ENCODE data around the gene RAP1B.

The RAP1B gene

DNA sequence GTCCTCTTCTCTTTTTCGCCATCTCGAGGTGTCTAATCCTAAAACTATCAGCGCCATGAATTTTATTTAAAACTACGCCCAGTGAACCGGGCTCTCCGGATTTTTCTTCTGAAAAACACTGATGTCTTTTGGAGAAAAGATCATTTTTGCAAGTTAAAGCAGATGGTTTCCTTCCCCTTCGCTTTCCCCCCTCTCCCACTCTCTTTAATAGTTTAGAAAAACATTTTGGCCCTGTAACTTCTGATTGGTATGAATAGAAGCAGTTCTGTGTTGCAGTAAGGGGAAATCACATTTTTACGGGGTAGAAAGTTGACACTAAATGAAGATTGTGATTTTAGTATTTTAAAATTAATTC is 1.1 kb downstream of the RAP1B start:
- no peak for DNase-seq (ENCODE audit: low read depth in 2 of 2)

DNA sequence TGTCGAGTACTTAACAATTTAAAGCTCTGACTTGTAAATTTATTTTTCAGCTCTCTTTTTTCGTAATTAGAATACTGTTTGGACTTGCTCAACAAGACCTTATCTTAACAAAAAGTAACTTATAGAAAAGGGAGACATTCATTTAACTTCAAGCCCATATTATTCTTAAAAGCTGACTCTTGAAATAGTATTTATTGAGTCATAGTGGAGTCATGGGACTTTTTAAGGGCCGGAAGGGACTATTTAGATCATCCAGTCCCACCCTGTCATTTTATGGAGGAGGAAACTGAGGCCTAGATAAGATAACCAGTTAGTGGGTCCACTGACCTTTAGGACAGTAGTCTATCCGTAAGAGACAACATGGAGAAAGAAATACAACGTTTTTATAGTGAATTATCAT is 1.5 kb downstream of the RAP1B start:
- DNase-seq (ENCODE audit: low read depth in 2 of 2): no peak

DNA sequence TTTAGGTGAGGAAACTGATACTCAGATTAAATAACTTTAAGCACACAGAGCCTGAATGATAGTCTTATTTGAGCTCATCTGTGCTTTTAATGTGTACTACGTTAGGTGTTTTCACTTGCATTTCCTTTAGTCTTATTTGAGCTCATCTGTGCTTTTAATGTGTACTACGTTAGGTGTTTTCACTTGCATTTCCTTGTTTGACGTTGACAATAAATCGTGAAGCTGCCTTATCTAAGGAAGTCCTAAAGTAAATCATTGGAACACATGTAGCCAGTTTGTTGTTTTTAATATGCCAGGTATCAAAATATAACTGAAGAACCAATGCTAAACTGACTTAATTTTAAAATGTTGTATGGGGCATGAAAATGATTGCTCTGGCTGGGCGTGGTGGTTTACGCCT is 2.0 kb downstream of the RAP1B start:
- no peak for DNase-seq (ENCODE audit: low read depth in 2 of 2)

DNA sequence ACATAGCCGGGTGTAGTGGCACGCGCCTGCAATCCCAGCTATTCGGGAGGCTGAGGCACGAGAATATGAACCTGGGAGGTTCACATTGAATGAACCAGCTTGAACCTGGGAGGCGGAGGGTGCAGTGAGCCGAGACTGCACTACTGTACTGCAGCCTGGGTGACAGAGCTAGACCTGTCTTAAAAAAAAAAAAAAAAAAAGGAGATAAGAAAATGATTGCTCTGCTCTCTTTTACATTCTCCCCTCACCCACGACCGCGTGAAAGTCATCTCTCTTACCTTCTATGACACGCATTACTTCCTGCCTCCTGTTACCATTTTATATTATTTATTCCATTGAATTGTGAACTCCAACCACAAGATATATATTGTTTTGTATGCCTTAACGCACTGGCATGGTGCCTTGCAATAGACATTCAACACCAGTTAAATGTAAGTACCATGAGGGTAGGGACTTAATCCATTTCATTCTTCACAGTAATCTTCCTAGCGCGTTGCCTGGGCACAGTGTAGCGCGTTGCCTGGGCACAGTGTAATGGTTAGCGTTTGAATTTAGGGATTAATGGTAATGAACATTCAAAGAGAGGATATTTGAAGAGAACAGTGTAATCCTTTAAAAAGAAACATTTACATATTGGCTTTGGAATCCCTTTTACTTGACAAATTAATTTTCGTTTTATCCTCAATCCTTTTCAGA is 2.7 kb downstream of the RAP1B start:
- peak; percentile 25 to 26 for DNase-seq (ENCODE audit: low read depth in 2 of 2)

DNA sequence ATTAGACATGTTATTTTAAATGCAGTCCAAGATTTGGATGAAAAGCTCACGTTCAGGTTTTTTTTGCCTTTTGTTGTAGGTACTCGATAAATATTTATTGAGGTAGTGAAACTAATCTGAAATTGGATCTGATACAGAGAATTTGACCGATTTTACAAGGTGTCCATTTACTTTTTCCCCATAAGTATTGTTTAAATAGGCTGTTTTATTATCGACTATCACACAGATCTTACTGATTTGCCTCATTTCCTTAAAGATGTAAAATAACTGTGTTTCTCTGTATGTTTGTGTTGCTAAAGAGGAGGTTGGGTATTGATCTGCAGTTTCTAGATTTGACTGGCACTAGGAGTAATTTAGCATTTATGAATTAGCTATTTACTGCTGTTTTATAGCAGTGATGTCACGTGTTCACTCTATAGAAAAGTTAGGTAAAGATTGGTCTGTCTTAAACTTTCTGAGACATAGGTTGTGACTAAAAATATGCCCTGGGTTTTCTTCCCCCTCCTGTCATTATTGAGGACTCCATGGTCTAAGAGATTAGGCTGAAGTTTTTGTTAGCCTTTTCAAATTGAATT is 3.5 kb downstream of the RAP1B start:
- no peak for DNase-seq (ENCODE audit: low read depth in 2 of 2)

DNA sequence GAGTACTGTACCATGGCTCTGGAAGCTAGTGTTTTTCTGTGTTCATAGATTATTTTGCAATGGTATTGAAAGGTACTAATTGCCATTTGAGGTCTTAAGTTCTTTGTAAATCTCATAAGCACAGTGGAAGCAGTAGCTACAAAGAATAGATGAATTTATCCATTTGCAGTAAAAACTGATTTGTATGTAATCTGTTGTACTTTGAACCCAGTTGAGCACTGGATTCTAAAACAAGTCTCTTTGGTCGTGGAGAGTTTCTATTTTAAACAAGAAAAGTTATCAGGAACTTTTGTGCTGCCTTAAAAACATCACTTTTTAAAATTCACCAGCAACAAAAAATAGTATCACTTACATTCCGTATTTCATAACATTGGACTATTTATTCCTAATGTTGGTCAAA is 4.1 kb downstream of the RAP1B start:
- no peak for DNase-seq (ENCODE audit: low read depth in 2 of 2)

DNA sequence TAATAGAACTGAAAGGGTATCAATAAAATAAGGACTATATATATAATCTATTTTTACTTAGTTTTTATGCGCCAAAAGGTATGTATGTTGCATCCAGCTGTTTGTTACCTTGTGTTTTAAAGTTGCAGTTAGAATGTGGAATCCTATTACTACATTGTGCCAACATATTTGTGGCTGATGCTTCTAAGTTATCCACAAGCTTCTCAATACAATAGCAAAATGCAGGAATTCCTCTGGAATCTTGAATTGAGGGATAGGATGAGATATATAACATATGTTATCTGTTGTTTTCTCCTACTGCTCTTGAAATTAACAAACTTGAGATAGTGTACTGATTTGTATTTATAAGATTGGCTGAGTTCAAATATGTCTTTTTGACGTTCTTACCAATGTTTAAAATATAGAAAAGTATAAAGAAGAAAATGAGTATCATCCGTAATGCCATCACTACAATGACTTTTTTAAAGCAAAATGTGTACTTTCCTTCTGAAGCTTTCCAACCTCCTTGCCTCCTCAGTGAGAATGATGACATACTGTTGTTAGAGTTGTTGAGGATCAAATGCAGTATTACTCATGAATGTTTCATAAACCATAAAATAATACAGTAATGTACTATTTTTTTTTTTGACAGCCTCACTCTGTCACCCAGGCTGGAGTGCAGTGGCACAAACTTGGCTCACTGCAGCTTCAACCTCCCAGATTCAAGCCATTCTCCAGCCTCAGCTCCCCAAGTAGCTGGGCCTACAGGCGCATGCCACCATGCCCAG is 6.6 kb downstream of the RAP1B start:
- DNase-seq (ENCODE audit: low read depth in 2 of 2): no peak

DNA sequence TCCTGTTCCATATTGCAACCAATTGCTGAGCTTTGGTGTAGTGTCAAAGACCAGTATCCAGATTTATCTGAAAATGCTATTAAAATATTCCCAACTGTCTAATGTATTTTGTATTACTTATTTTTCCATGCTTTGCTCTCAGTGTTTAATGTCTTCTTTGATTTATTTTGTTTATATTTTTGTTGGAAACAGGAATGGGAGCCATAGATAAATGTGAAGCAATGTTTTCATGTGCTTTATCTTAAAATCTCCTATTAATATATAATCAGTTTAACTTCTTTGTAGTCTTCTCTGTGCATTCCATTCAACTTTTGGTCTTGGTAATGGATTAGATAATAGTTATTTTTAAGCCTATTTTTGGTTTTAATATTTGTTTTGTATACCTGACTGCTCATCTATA is 8.8 kb downstream of the RAP1B start:
- no peak for DNase-seq (ENCODE audit: low read depth in 2 of 2)

DNA sequence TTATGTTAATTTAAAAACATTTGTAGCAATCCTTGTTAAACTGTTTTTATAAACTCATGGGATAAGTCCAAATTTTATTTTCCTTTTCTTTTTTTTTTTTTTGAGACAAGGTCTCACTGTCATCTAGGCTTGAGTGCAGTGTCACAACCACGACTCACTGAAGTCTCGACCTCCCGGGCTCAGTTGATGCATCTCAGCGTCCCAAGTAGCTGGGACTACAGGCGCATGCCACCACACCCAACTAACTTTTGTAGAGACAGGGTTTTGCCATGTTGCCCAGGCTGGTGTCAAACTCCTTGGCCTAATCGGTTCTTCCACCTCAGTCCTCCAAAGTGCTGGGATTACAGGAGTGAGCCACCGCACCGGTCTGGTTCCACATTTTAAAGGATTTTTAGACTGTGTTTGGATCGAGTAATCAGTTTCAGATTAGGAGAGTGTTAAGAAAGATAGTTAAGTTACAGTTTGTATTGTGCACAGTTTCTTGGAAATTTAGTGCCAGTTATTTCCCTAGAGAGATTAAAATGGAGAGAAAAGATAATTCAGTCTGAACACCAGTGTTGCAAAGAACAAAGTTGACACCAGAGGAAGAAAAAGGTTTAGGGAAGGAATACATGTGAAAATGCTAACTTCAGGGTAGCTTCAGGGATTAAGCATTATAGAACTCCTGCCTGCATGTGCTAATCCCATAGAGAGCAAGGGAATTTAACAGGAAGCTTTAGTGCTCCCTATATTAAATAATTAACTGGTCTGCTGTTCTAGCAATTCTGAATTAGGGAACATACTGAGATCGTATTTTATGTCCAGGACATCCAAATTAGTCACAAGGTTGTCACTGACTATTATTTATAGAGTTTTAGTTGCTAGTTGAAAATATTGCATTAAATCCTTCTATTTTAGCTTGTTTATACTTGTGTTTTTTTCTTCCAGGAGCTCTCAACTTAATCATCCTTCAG is 10.1 kb downstream of the RAP1B start:
- no peak for DNase-seq (ENCODE audit: low read depth in 2 of 2)

DNA sequence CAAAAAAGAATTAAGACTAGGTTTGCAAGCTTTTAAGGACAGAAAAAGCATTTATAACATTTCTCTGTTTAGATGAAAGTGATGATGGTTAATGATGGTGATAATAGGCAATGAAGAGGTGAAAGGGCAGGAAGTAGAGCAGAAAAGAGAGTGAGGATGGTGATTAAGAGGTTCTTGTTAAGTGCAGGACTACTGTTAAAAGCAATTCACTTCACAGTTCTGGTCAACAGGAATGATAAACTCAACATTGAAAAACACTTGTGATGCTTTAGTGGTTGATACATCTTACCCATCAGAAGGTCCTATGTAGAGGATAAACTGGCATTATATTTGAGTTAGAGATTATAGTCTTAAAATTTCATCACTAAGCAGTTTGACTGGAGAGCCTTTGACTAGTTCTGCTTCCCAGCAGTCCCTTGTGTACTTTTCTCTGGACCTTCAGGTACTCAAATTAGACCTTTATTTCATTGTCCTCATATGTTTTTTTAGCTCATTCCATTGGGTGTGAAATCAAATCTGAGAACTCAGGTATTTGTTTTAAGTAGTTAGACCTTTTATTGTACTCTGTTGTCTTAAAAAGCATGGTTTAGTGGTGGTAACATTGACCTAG is 10.9 kb downstream of the RAP1B start:
- no peak for DNase-seq (ENCODE audit: low read depth in 2 of 2)

DNA sequence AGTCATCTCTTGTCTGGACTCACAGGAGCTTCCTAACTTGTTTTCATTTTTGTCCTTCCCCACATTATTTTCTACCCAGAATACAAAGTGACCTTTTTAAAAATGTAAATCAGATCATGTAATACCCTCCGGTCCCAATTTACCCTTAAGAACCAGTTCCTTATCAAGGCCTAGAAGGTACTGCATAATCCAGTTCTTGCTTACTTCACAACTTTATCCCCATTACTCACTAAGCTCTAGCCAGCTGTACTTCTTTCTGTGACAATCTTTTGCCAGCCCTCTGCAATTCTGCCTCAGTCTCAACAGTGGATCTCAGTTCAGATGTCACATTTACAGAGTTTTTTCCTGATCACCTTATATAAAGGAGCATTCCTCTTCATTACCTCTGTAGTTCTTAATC is 11.6 kb downstream of the RAP1B start:
- no peak for DNase-seq (ENCODE audit: low read depth in 2 of 2)

DNA sequence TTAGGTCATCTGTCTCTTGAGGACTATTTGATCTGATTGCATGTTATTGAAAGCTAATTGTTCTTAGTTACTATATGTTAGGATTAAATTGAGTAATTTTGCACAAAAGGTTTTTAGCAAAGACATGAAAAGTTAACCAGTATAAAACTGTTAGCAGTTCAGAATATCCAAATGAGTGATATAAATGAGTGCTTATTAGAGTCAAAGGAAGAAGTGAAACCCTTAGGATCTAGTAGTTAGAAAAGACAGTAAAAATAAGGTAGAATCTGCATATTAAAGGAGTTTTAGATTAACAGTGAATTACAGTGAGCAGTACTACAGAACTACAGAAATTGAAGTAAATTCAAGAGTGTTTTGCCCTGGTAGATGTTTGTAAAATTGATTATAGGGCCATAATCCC is 12.4 kb downstream of the RAP1B start:
- DNase-seq (ENCODE audit: low read depth in 2 of 2): no peak

DNA sequence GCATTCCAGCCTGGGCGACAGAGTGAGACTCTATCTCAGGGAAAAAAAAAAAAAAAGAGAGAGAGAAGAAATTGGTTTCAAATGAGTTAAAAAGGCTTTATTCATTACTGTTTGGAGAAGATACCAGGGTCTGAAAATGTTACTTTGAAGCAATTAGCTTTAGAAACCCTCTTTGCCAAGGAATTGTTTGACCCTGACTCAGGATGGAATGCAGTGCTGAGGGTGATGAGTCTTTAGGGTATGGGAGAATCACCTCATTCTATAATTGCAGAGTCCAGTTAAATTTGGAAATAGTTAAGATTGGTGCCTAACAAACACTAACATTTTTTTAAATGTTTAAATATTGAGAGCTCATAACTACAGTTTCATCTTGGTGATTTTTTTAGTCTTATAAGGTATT is 13.3 kb downstream of the RAP1B start:
- DNase-seq (ENCODE audit: low read depth in 2 of 2): no peak

DNA sequence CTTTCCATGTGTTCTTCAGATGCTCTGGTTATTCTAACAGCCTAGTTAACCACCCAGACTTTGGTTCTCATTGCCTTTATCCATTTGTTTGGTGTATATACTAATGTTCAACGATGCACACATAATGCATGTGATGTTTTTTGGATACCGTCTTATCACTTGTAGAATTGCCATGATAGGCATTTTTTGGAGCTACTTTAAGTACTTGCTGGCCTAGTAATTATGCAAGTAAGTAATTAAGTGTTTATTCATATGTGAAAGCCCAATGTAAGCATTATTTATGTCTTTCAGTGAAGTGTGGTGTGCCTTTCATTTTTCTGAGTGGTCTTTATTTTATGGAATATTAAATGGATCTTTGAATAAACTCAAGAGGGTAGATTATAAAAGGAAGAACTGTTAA is 14.2 kb downstream of the RAP1B start:
- no peak for DNase-seq (ENCODE audit: low read depth in 2 of 2)

DNA sequence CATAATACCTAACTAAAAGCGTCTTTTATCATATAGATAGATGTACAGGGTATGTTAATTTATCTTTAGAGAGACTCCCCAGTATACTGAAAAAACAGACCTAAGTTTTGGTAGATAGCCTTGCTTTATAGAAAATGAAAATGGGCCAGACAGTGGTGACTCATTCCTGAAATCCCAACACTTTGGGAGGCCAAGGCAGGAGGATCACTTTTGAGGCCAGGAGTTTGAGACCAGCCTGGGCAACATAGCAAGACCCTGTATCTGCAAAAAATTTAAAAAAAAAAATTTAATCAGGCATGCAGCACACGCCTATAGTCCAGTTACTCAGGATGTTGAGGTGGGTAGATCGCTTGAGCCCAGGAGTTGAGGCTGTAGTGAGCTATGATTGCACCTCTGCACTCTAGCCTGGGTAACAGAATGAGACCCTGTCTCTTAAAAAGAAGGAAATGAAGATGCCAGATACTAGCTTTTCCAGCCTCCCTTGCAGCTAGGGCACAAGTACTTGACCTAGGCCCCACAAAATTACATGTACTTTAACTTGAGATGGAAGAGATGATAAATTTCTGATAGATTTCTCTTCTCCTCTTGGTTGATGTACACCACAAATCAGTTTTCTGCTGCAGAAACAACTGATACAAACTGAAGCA is 17.1 kb downstream of the RAP1B start:
- DNase-seq (ENCODE audit: low read depth in 2 of 2): no peak

DNA sequence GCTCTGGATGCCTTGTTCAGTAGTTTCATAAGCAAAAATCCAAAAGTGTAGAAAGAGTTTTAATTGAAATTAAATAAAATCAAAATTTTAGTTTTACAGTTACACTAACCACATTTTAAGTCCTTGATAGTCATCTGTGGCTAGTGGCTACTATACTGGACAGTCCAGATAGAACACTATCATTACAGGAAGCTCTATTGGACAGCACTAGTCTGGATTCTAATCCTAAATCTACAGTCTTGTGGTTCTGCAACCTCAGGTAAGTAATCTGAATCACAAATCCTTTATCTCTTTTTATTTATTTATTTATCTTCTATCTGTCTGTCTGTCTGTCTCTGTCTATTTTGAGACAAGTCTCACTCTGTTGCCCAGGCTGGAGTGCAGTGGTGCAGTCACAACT is 18.0 kb downstream of the RAP1B start:
- no peak for DNase-seq (ENCODE audit: low read depth in 2 of 2)

DNA sequence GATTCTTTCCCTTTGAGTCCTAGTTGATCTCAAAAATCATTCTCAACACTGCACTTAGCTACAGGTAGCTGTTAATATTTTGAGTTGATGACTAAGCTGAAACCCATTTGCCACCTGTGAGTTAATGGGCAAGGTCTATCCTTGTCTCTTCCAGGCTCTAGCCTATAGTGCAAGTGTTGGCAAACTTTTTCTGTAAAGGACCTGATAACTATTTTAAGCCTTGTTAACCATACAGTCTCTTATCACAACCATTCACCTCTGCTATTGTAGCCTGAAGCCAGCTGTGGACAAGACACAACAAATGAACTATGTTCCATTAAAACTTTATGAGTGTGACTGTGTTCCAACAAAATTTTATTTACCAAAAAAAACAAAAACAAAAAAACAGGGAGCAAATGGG is 19.4 kb downstream of the RAP1B start:
- no peak for DNase-seq (ENCODE audit: low read depth in 2 of 2)

DNA sequence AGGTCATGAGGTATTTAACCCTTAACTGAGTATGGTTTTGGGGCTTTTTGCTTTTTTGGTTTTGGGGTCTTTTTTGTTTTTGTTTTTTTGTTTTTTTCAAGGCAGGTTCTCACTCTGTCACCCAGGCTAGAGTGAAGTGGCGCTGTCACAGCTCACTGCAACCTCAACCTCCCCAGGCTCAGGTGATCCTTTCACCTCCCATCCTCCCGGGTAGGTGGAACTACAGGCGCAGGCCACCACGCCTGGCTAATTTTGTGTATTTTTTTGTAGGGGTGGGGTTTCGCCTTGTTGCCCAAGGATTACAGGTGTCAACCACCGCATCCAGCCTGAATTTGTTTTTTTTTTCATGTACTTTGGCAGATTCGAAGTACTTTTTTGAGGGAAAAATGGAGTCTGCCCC is 19.9 kb downstream of the RAP1B start:
- no peak for DNase-seq (ENCODE audit: low read depth in 2 of 2)

DNA sequence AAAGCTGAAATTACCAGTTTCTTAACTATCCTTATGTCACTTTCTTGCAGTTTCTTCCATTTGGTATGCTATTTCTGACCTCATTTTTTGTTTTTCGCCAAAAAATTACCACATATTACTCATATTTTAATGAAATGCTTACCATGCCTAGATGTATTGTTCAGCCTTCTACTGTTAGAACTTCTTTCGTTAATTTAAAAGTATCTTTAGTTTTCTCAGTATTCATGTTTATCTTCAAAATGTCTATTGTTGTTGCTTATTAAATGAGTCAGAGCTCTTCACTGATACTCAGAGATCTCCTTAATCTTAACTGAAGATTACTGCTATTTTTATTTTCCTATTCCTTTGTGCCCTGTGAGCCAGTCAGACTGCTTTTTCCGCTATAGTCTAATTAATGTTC is 20.5 kb downstream of the RAP1B start:
- no peak for DNase-seq (ENCODE audit: low read depth in 2 of 2)

DNA sequence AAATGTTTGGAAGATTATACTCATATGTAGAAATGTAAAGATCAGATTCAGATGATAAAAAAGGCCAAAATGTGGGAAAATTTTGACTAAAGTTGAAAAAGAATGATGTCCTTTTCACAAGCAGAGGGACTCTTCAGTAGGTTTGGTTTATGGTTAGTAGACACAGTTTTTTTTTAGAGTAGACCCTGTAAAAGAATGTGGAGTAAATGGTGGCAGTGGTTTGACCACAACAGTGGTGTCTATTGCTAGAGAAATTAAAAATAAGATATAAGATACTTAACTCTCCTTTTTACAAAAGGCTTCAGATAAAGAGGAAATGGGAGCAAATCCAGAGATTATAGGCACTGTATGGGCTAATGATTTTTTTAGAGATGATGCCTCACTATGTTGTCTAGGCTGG is 21.8 kb downstream of the RAP1B start:
- DNase-seq (ENCODE audit: low read depth in 2 of 2): no peak
